ENCODE measurements around the gene STAT5A.
"Not testable (repeated sequence)": the region's sequence is repeated elsewhere in the genome, so short reads cannot be mapped to it uniquely, and the experiment has no call there.

Gene STAT5A

GRCh38 chr17:42307362-42307927 is 19.1 kb downstream of the STAT5A start:
- DNase-seq (ENCODE audit: low read depth, low spot score) = no peak

GRCh38 chr17:42308446-42308845 is 20.1 kb downstream of the STAT5A start:
- no peak for DNase-seq (ENCODE audit: low read depth, low spot score)

- DNase-seq (ENCODE audit: low read depth, low spot score) = no peak
These were observed 20.8 kb downstream of the STAT5A start for GRCh38 chr17:42309142-42309541.

- DNase-seq (ENCODE audit: low read depth, low spot score) = no peak
These were observed 21.9 kb downstream of the STAT5A start for GRCh38 chr17:42309986-42310786.

GRCh38 chr17:42310787-42311215 is 22.5 kb downstream of the STAT5A start:
- no peak for DNase-seq (ENCODE audit: low read depth, low spot score)

- no peak for DNase-seq (ENCODE audit: low read depth, low spot score)
These were observed 23.1 kb downstream of the STAT5A start for GRCh38 chr17:42311240-42312034.

- no peak for DNase-seq (ENCODE audit: low read depth, low spot score)
These were observed 23.7 kb downstream of the STAT5A start for GRCh38 chr17:42312035-42312284.

- DNase-seq (ENCODE audit: low read depth, low spot score) = peak; percentile 49
These were observed 24.2 kb downstream of the STAT5A start for GRCh38 chr17:42312285-42313130.

- DNase-seq (ENCODE audit: low read depth, low spot score) = no peak
These were observed 25.1 kb downstream of the STAT5A start for GRCh38 chr17:42313389-42313772.

- no peak for DNase-seq (ENCODE audit: low read depth, low spot score)
These were observed 25.7 kb downstream of the STAT5A start for GRCh38 chr17:42313773-42314566.

GRCh38 chr17:42315402-42316156 is 27.3 kb downstream of the STAT5A start:
- no peak for DNase-seq (ENCODE audit: low read depth, low spot score)

- no peak for DNase-seq (ENCODE audit: low read depth, low spot score)
These were observed 28.5 kb downstream of the STAT5A start for GRCh38 chr17:42316755-42317154.

GRCh38 chr17:42317266-42317845 is 29.1 kb downstream of the STAT5A start:
- DNase-seq (ENCODE audit: low read depth, low spot score) = no peak

- not testable (repeated sequence) for DNase-seq (ENCODE audit: low read depth, low spot score)
These were observed 29.7 kb downstream of the STAT5A start for GRCh38 chr17:42317967-42318366.

GRCh38 chr17:42321555-42321954 is 33.3 kb downstream of the STAT5A start:
- DNase-seq (ENCODE audit: low read depth, low spot score) = no peak

- DNase-seq (ENCODE audit: low read depth, low spot score) = peak; percentile 87
These were observed 34.3 kb downstream of the STAT5A start for GRCh38 chr17:42322382-42323267.

- DNase-seq (ENCODE audit: low read depth, low spot score) = no peak
These were observed 35.0 kb downstream of the STAT5A start for GRCh38 chr17:42323268-42323773.

GRCh38 chr17:42325026-42325425 is 36.7 kb downstream of the STAT5A start:
- no peak for DNase-seq (ENCODE audit: low read depth, low spot score)
